ENCODE data around the gene GNPTG. TPM values are rescaled to one million over a fixed set of nuclear protein-coding genes. Genes with fewer than 3 reads are reported as not detected.

The GNPTG gene
- total RNA-seq, result 25.7 TPM

GRCh38 chr16:1351582-1352362, at the start of gene GNPTG, which contains the start of gene TSR3:
GNPTG (plus strand) TSS chr16:1351931; CDS start chr16:1351966, 35 bp downstream.
TSR3 (minus strand) TSS chr16:1351878; CDS start chr16:1351804, 74 bp downstream.
- peak; percentile 75 for ATAC-seq

GRCh38 chr16:1305823-1306222, 45.9 kb upstream of the GNPTG start:
- no peak for ATAC-seq

- ATAC-seq, result no peak
These were observed 45.4 kb upstream of the GNPTG start for GRCh38 chr16:1306334-1306733.

GRCh38 chr16:1308036-1308976, 43.4 kb upstream of the GNPTG start:
- peak; percentile 9 for ATAC-seq

- peak; percentile 87 for ATAC-seq
These were observed 42.5 kb upstream of the GNPTG start, which contains the start of gene UBE2I for GRCh38 chr16:1308977-1309885. UBE2I (plus strand) TSS chr16:1309636; CDS start chr16:1314031, 4,395 bp downstream.

GRCh38 chr16:1309888-1310831, 41.6 kb upstream of the GNPTG start:
- no peak for ATAC-seq

GRCh38 chr16:1310832-1311200, 40.9 kb upstream of the GNPTG start:
- ATAC-seq, result peak; percentile 4

- ATAC-seq, result no peak
These were observed 40.5 kb upstream of the GNPTG start for GRCh38 chr16:1311212-1311737.

GRCh38 chr16:1311738-1312466, 39.8 kb upstream of the GNPTG start:
- ATAC-seq, result no peak

GRCh38 chr16:1312467-1312816, 39.3 kb upstream of the GNPTG start:
- no peak for ATAC-seq

GRCh38 chr16:1312903-1313302, 38.8 kb upstream of the GNPTG start:
- ATAC-seq, result no peak

- no peak for ATAC-seq
These were observed 37.9 kb upstream of the GNPTG start for GRCh38 chr16:1313721-1314369.

GRCh38 chr16:1314399-1315068, 37.2 kb upstream of the GNPTG start:
- ATAC-seq, result no peak

- ATAC-seq, result no peak
These were observed 36.4 kb upstream of the GNPTG start for GRCh38 chr16:1315081-1316032.

GRCh38 chr16:1316033-1316405, 35.7 kb upstream of the GNPTG start:
- no peak for ATAC-seq

GRCh38 chr16:1317479-1318267, 34.1 kb upstream of the GNPTG start:
- ATAC-seq, result no peak

- no peak for ATAC-seq
These were observed 33.5 kb upstream of the GNPTG start for GRCh38 chr16:1318268-1318545.
